ENCODE measurements around the gene ZNF100.

GRCh38 chr19:21789466-21790085 lies 22.2 kb upstream of the ZNF100 start:
- TF ChIP-seq ZBTB1 (tag by site-specific recombination; IDR thresholded peaks at IDR 0.05) (no peak), CTCF (tag by site-specific recombination; IDR thresholded peaks at IDR 0.05) (no peak), REST (tag by site-specific recombination; IDR thresholded peaks at IDR 0.05) (no peak), ZBTB11 (tag by site-specific recombination; conservative IDR thresholded peaks at IDR 0.05; ENCODE audit: low read depth) (no peak), ZNF302 (tag by site-specific recombination; IDR thresholded peaks at IDR 0.05; ENCODE audit: low read depth) (no peak), MEIS1 (CRISPR knock-in tag; IDR thresholded peaks at IDR 0.05; ENCODE audit: borderline replicate concordance) (no peak), ZBTB8A (tag by site-specific recombination; IDR thresholded peaks at IDR 0.05) (no peak), PRDM4 (tag by site-specific recombination; IDR thresholded peaks at IDR 0.05) (no peak), ZNF350 (tag by site-specific recombination; IDR thresholded peaks at IDR 0.05) (no peak)
